ENCODE measurements around the gene TSACC.
"Not testable (repeated sequence)": the region's sequence is repeated elsewhere in the genome, so short reads cannot be mapped to it uniquely, and the experiment has no call there.

TSACC gene

GRCh38 chr1:156338180-156338976 is at the start of gene TSACC, which contains the start of gene CCT3:
TSACC (plus strand) TSS chr1:156338526; CDS start chr1:156339758, 1,232 bp downstream.
CCT3 (minus strand) TSS chr1:156338292; CDS start chr1:156338184, 108 bp downstream.
- peak; percentile 100 for DNase-seq

- DNase-seq, result no peak
These were observed 48.5 kb upstream of the TSACC start for GRCh38 chr1:156289857-156290256.

- peak; percentile 77 for DNase-seq
These were observed 46.9 kb upstream of the TSACC start for GRCh38 chr1:156291226-156292061.

GRCh38 chr1:156293098-156293434 is 45.3 kb upstream of the TSACC start:
- DNase-seq, result no peak

- no peak for DNase-seq
These were observed 44.4 kb upstream of the TSACC start for GRCh38 chr1:156293895-156294294.

- peak; percentile 65 for DNase-seq
These were observed 42.9 kb upstream of the TSACC start, which contains the start of gene GLMP for GRCh38 chr1:156295391-156295947. GLMP (minus strand) TSS chr1:156295679; CDS start chr1:156295645, 34 bp downstream.

- no peak for DNase-seq
These were observed 39.4 kb upstream of the TSACC start, which contains the start of gene VHLL for GRCh38 chr1:156298852-156299357. VHLL (minus strand) TSS chr1:156299307; CDS start chr1:156299189, 118 bp downstream.

- no peak for DNase-seq
These were observed 35.1 kb upstream of the TSACC start for GRCh38 chr1:156303241-156303640.

- DNase-seq, result no peak
These were observed 33.1 kb upstream of the TSACC start for GRCh38 chr1:156305215-156305614.

GRCh38 chr1:156308078-156308477 is 30.2 kb upstream of the TSACC start:
- DNase-seq, result no peak

GRCh38 chr1:156310962-156311361 is 27.4 kb upstream of the TSACC start:
- DNase-seq, result no peak

GRCh38 chr1:156316909-156317308 is 21.4 kb upstream of the TSACC start:
- DNase-seq, result no peak

GRCh38 chr1:156319664-156320063 is 18.7 kb upstream of the TSACC start:
- DNase-seq, result peak; percentile 27

GRCh38 chr1:156320560-156320959 is 17.8 kb upstream of the TSACC start:
- no peak for DNase-seq

- DNase-seq, result not testable (repeated sequence)
These were observed 15.1 kb upstream of the TSACC start for GRCh38 chr1:156323179-156323578.

GRCh38 chr1:156336242-156336641 is 2.1 kb upstream of the TSACC start:
- no peak for DNase-seq

GRCh38 chr1:156337052-156337887 is 1.1 kb upstream of the TSACC start:
- no peak for DNase-seq

- peak; percentile 62 for DNase-seq
These were observed 492 bp upstream of the TSACC start for GRCh38 chr1:156337888-156338179.

GRCh38 chr1:156342166-156342955 is 4.0 kb downstream of the TSACC start:
- no peak for DNase-seq

- DNase-seq, result no peak
These were observed 6.1 kb downstream of the TSACC start for GRCh38 chr1:156344409-156344808.

- not testable (repeated sequence) for DNase-seq
These were observed 7.7 kb downstream of the TSACC start for GRCh38 chr1:156346035-156346434.

- no peak for DNase-seq
These were observed 8.3 kb downstream of the TSACC start for GRCh38 chr1:156346636-156347035.
